GM23338 (cell line): ENCODE measurements around the gene B3GALT2. TPM values are rescaled to one million over a fixed set of nuclear protein-coding genes. Genes with fewer than 3 reads are reported as not detected.
"Not testable (repeated sequence)": the region's sequence is repeated elsewhere in the genome, so short reads cannot be mapped to it uniquely, and the experiment has no call there.

Source experiments
- ATAC-seq: fragments of 200-7000 bp; cut with Tn5 transposase; 3 replicates; pipeline ENCODE4 v1.9.1; 2020
- DNase-seq: peaks from one replicate; pipeline ENCODE4 v3.0.0-alpha.2; 2015; ENCODE audit warnings: low spot score
- H2AFZ ChIP-seq: fragments of 200-600 bp; sonication (generic); 2 replicates; pipeline ENCODE4 v1.8.0; 2016; ENCODE audit warnings: antibody characterized with exemption, mild to moderate bottlenecking, moderate library complexity
- H3F3A ChIP-seq: fragments of 200-600 bp; sonication (generic); replicated peaks from 2 replicates; pipeline ENCODE4 v1.8.0; 2017; ENCODE audit warnings: antibody characterized with exemption, mixed run types, low read depth
- H3K27ac ChIP-seq: fragments of 200-600 bp; sonication (generic); 2 replicates; pipeline ENCODE4 v1.6.1; 2016; ENCODE audit warnings: low read depth
- H3K27me3 ChIP-seq: fragments of 200-600 bp; sonication (generic); 2 replicates; pipeline ENCODE4 v1.8.0; 2016; ENCODE audit warnings: mild to moderate bottlenecking, mixed run types, moderate library complexity; ENCODE audit not compliant: insufficient read depth
- H3K36me3 ChIP-seq: fragments of 200-600 bp; sonication (generic); 2 replicates; pipeline ENCODE4 v1.8.0; 2016; ENCODE audit warnings: mild to moderate bottlenecking; ENCODE audit not compliant: insufficient read depth
- H3K4me1 ChIP-seq: fragments of 200-600 bp; sonication (generic); 2 replicates; pipeline ENCODE4 v1.8.0; 2016; ENCODE audit warnings: mild to moderate bottlenecking, moderate library complexity; ENCODE audit not compliant: insufficient read depth
- H3K4me2 ChIP-seq: fragments of 200-600 bp; sonication (generic); 2 replicates; pipeline ENCODE4 v1.7.1; 2017; ENCODE audit warnings: mixed run types
- H3K4me3 ChIP-seq: fragments of 200-600 bp; sonication (generic); 2 replicates; pipeline ENCODE4 v1.6.1; 2016; ENCODE audit warnings: mixed run types
- H3K79me2 ChIP-seq: fragments of 200-600 bp; sonication (generic); replicated peaks from 2 replicates; pipeline ENCODE4 v1.8.0; 2017; ENCODE audit warnings: mild to moderate bottlenecking; ENCODE audit not compliant: insufficient read depth
- H3K9me2 ChIP-seq: fragments of 200-600 bp; sonication (generic); 2 replicates; pipeline ENCODE4 v1.8.0; 2017; ENCODE audit not compliant: insufficient read depth
- H4K20me1 ChIP-seq: fragments of 200-600 bp; sonication (generic); replicated peaks from 2 replicates; pipeline ENCODE4 v1.8.0; 2017; ENCODE audit warnings: mild to moderate bottlenecking; ENCODE audit not compliant: insufficient read depth
- H3K27ac Mint-ChIP-seq: 2 replicates; pipeline ENCODE4 v1.8.0; 2020; ENCODE audit warnings: inconsistent platforms, mild to moderate bottlenecking, moderate library complexity, mixed read lengths
- H3K27me3 Mint-ChIP-seq: 3 replicates; pipeline ENCODE4 v1.8.0; 2022; ENCODE audit warnings: low read depth, mild to moderate bottlenecking, moderate library complexity, mixed read lengths, inconsistent platforms; ENCODE audit not compliant: insufficient read depth, poor library complexity
- H3K36me3 Mint-ChIP-seq: 3 replicates; pipeline ENCODE4 v1.8.0; 2021; ENCODE audit warnings: low read depth, mild to moderate bottlenecking, inconsistent platforms, moderate library complexity, mixed read lengths
- H3K4me1 Mint-ChIP-seq: 3 replicates; pipeline ENCODE4 v1.8.0; 2020; ENCODE audit warnings: mild to moderate bottlenecking, inconsistent platforms, mixed read lengths
- H3K4me3 Mint-ChIP-seq: 3 replicates; pipeline ENCODE4 v1.8.0; 2021; ENCODE audit warnings: moderate library complexity, mild to moderate bottlenecking, inconsistent platforms, mixed read lengths
- H3K9me3 Mint-ChIP-seq: 3 replicates; pipeline ENCODE4 v1.8.0; 2020; ENCODE audit warnings: moderate library complexity, mild to moderate bottlenecking, inconsistent platforms, mixed read lengths
- EZH2 ChIP-seq: fragments of 200-600 bp; sonication (generic); IDR thresholded peaks from one replicate; pipeline ENCODE4 v1.8.0; 2017; ENCODE audit warnings: antibody characterized with exemption, mild to moderate bottlenecking, low read depth; ENCODE audit not compliant: unreplicated experiment
- EZH2phosphoT487 ChIP-seq: fragments of 200-600 bp; sonication (generic); IDR thresholded peaks from one replicate; pipeline ENCODE4 v1.8.1; 2018; ENCODE audit warnings: antibody characterized with exemption; ENCODE audit not compliant: unreplicated experiment
- polyA plus RNA-seq: library from polyadenylated mRNA; unstranded; fragments of >200 nt; fragmentation: Nextera tagmentation; extraction: Ambion mirVana; gene quantifications from 2 replicates; pipeline ENCODE4 v1.2.1, GENCODE V29; 2016
- total RNA-seq: library from RNA; depleted of rRNA; stranded (reverse); fragments of >200 nt; shearing (Covaris generic); gene quantifications from 2 replicates; pipeline ENCODE4 v1.2.3, GENCODE V29; 2014
- TF ChIP-seq, protein P1 (sequence below), 2 experiments: fragments of 200-600 bp in 1 of 2; sonication (generic) in 1 of 2; conservative IDR thresholded peaks; 2 replicates each; pipeline versions ENCODE4 v1.5.1 to v1.6.1; 2016 to 2017; ENCODE audit warnings: antibody characterized with exemption in 2 of 2, low read depth in 2 of 2, mild to moderate bottlenecking in 2 of 2, moderate library complexity in 1 of 2
- TF ChIP-seq, protein P2 (sequence below): IDR thresholded peaks from one replicate; pipeline ENCODE4 v1.6.1; 2018; ENCODE audit warnings: antibody characterized with exemption; ENCODE audit not compliant: unreplicated experiment
- TF ChIP-seq, protein P3 (sequence below): fragments of 250-450 bp; sonication (Bioruptor Pico); IDR thresholded peaks from 2 replicates; pipeline ENCODE4 v1.5.0; 2020; ENCODE audit warnings: mild to moderate bottlenecking, moderate library complexity

The B3GALT2 gene
- total and polyA plus RNA-seq, 2 experiments from 2014 or later: 1.2 TPM; not detected in 1

DNA sequence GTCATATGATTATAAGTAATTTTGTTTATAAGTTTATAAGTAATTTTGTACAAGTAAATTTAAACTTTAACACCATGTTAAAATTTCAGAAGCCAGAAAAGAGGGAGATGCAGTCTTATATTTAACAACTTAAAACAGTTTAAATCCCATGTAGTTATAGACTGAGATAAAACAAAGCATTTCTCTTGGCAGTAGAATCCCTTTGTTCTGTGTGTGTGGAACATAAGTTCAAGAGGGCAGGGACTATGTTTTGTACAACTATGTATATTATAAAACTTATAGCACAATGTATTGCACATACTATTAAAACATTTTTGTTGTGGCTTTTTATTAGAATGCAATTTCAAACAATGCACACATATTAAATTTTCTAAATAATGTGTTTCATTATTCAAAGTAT, 44.7 kb upstream of the B3GALT2 start:
- not testable (repeated sequence) for H3K27me3 ChIP-seq, DNase-seq, H3K36me3 Mint-ChIP-seq, H3K4me1 Mint-ChIP-seq, ATAC-seq, H3K36me3 ChIP-seq, H3K9me2 ChIP-seq, H3K4me1 ChIP-seq, H3K4me2 ChIP-seq, H3K4me3 ChIP-seq, H3K4me3 Mint-ChIP-seq, H3K9me3 Mint-ChIP-seq, H3K27ac ChIP-seq, H3K27me3 Mint-ChIP-seq, H3K27ac Mint-ChIP-seq, H2AFZ ChIP-seq, H3F3A ChIP-seq, H4K20me1 ChIP-seq
- H3K79me2 ChIP-seq: peaks cover 17% of the 10 kb centered on the region

DNA sequence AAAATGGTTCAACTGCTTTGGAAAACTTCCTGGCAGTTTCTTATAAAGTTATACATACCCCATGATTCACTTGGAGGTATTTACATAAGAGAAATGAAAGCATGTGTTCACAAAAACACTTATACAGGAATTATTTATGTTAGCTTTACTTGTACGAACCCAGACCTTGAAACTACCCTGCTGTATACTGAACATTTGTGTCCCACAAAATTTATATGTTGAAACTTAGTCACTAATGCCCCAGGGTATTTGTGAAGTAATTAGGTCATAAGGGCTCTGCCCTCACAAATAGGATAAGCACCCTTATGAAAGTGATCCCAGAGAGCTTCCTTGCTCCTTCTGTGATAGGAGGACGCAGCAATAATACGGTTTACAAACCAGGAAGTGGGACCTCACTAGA, 42.7 kb upstream of the B3GALT2 start:
- Mint-ChIP-seq H3K27me3 (no peaks in the 10 kb centered on the region), H3K4me1 (no peaks in the 10 kb centered on the region), H3K36me3 (peaks cover 13% of the 10 kb centered on the region; the same call in 2 of the 3 replicates), H3K27ac (no peak overlapping the region), H3K9me3 (no peaks in the 10 kb centered on the region; the same call in 2 of the 3 replicates), H3K4me3 (no peak overlapping the region)
- Histone ChIP-seq H4K20me1 (no peaks in the 10 kb centered on the region; the same call in 1 of the 2 replicates), H3K79me2 (peaks cover 35% of the 10 kb centered on the region), H3K9me2 (no peaks in the 10 kb centered on the region), H2AFZ (no peak overlapping the region), H3K4me2 (no peak overlapping the region), H3K27ac (0 out of 2 replicates have a peak overlapping the region, but pooled peaks have one; percentile 27), H3K4me1 (no peaks in the 10 kb centered on the region), H3F3A (no peaks in the 10 kb centered on the region), H3K27me3 (no peaks in the 10 kb centered on the region), H3K4me3 (no peak overlapping the region), H3K36me3 (no peaks in the 10 kb centered on the region)
- TF ChIP-seq, protein P1, sequence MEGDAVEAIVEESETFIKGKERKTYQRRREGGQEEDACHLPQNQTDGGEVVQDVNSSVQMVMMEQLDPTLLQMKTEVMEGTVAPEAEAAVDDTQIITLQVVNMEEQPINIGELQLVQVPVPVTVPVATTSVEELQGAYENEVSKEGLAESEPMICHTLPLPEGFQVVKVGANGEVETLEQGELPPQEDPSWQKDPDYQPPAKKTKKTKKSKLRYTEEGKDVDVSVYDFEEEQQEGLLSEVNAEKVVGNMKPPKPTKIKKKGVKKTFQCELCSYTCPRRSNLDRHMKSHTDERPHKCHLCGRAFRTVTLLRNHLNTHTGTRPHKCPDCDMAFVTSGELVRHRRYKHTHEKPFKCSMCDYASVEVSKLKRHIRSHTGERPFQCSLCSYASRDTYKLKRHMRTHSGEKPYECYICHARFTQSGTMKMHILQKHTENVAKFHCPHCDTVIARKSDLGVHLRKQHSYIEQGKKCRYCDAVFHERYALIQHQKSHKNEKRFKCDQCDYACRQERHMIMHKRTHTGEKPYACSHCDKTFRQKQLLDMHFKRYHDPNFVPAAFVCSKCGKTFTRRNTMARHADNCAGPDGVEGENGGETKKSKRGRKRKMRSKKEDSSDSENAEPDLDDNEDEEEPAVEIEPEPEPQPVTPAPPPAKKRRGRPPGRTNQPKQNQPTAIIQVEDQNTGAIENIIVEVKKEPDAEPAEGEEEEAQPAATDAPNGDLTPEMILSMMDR (conservative IDR thresholded peaks at IDR 0.05; ENCODE audit: low read depth in 2 of 2): no peak
- TF ChIP-seq, protein P2, sequence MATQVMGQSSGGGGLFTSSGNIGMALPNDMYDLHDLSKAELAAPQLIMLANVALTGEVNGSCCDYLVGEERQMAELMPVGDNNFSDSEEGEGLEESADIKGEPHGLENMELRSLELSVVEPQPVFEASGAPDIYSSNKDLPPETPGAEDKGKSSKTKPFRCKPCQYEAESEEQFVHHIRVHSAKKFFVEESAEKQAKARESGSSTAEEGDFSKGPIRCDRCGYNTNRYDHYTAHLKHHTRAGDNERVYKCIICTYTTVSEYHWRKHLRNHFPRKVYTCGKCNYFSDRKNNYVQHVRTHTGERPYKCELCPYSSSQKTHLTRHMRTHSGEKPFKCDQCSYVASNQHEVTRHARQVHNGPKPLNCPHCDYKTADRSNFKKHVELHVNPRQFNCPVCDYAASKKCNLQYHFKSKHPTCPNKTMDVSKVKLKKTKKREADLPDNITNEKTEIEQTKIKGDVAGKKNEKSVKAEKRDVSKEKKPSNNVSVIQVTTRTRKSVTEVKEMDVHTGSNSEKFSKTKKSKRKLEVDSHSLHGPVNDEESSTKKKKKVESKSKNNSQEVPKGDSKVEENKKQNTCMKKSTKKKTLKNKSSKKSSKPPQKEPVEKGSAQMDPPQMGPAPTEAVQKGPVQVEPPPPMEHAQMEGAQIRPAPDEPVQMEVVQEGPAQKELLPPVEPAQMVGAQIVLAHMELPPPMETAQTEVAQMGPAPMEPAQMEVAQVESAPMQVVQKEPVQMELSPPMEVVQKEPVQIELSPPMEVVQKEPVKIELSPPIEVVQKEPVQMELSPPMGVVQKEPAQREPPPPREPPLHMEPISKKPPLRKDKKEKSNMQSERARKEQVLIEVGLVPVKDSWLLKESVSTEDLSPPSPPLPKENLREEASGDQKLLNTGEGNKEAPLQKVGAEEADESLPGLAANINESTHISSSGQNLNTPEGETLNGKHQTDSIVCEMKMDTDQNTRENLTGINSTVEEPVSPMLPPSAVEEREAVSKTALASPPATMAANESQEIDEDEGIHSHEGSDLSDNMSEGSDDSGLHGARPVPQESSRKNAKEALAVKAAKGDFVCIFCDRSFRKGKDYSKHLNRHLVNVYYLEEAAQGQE: no peak
- TF ChIP-seq, protein P3, sequence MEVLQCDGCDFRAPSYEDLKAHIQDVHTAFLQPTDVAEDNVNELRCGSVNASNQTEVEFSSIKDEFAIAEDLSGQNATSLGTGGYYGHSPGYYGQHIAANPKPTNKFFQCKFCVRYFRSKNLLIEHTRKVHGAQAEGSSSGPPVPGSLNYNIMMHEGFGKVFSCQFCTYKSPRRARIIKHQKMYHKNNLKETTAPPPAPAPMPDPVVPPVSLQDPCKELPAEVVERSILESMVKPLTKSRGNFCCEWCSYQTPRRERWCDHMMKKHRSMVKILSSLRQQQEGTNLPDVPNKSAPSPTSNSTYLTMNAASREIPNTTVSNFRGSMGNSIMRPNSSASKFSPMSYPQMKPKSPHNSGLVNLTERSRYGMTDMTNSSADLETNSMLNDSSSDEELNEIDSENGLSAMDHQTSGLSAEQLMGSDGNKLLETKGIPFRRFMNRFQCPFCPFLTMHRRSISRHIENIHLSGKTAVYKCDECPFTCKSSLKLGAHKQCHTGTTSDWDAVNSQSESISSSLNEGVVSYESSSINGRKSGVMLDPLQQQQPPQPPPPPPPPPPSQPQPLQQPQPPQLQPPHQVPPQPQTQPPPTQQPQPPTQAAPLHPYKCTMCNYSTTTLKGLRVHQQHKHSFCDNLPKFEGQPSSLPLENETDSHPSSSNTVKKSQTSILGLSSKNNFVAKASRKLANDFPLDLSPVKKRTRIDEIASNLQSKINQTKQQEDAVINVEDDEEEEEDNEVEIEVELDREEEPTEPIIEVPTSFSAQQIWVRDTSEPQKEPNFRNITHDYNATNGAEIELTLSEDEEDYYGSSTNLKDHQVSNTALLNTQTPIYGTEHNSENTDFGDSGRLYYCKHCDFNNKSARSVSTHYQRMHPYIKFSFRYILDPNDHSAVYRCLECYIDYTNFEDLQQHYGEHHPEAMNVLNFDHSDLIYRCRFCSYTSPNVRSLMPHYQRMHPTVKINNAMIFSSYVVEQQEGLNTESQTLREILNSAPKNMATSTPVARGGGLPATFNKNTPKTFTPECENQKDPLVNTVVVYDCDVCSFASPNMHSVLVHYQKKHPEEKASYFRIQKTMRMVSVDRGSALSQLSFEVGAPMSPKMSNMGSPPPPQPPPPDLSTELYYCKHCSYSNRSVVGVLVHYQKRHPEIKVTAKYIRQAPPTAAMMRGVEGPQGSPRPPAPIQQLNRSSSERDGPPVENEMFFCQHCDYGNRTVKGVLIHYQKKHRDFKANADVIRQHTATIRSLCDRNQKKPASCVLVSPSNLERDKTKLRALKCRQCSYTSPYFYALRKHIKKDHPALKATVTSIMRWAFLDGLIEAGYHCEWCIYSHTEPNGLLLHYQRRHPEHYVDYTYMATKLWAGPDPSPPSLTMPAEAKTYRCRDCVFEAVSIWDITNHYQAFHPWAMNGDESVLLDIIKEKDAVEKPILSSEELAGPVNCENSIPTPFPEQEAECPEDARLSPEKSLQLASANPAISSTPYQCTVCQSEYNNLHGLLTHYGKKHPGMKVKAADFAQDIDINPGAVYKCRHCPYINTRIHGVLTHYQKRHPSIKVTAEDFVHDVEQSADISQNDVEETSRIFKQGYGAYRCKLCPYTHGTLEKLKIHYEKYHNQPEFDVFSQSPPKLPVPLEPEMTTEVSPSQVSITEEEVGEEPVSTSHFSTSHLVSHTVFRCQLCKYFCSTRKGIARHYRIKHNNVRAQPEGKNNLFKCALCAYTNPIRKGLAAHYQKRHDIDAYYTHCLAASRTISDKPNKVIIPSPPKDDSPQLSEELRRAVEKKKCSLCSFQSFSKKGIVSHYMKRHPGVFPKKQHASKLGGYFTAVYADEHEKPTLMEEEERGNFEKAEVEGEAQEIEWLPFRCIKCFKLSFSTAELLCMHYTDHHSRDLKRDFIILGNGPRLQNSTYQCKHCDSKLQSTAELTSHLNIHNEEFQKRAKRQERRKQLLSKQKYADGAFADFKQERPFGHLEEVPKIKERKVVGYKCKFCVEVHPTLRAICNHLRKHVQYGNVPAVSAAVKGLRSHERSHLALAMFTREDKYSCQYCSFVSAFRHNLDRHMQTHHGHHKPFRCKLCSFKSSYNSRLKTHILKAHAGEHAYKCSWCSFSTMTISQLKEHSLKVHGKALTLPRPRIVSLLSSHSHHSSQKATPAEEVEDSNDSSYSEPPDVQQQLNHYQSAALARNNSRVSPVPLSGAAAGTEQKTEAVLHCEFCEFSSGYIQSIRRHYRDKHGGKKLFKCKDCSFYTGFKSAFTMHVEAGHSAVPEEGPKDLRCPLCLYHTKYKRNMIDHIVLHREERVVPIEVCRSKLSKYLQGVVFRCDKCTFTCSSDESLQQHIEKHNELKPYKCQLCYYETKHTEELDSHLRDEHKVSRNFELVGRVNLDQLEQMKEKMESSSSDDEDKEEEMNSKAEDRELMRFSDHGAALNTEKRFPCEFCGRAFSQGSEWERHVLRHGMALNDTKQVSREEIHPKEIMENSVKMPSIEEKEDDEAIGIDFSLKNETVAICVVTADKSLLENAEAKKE (CRISPR knock-in tag): no peak
- TF ChIP-seq EZH2phosphoT487 (no peak), EZH2 (no peak)
- ATAC-seq (no peak), DNase-seq (no peak)
